Endothelial cell of umbilical vein (primary cell): ENCODE data around the gene MROH7.

Experiments
- CTCF ChIP-seq, 2 donors: IDR thresholded peaks; 1 replicate in 1 of 2; 2 replicates in 1 of 2; pipeline ENCODE4 v1.5.1; 2011; ENCODE audit warnings: low read length in 2 of 2, mild to moderate bottlenecking in 2 of 2, moderate library complexity in 2 of 2, control low read depth in 1 of 2, inconsistent platforms in 1 of 2, low read depth in 1 of 2; ENCODE audit not compliant: insufficient read depth in 1 of 2; ENCODE audit errors: extremely low read depth in 1 of 2
- EZH2 ChIP-seq: IDR thresholded peaks from 2 replicates; pipeline ENCODE4 v1.6.1; 2012; ENCODE audit warnings: borderline replicate concordance, low read depth, mild to moderate bottlenecking, moderate library complexity, low read length, inconsistent platforms; ENCODE audit not compliant: severe bottlenecking
- FOS ChIP-seq: IDR thresholded peaks from 2 replicates; pipeline ENCODE4 v1.6.1; 2011; ENCODE audit warnings: mild to moderate bottlenecking, low read length, moderate library complexity, borderline replicate concordance; ENCODE audit not compliant: insufficient read depth
- GATA2 ChIP-seq: IDR thresholded peaks from 2 replicates; pipeline ENCODE4 v1.7.0; 2011; ENCODE audit warnings: low read depth, mild to moderate bottlenecking, moderate library complexity, mixed read lengths, low read length; ENCODE audit not compliant: insufficient read length, insufficient read depth
- JUN ChIP-seq: IDR thresholded peaks from 2 replicates; pipeline ENCODE4 v1.6.1; 2011; ENCODE audit warnings: borderline replicate concordance, low read depth; ENCODE audit not compliant: insufficient read length, insufficient read depth
- MAX ChIP-seq: IDR thresholded peaks from 2 replicates; pipeline ENCODE4 v1.6.1; 2011; ENCODE audit not compliant: insufficient read depth, insufficient read length
- MYC ChIP-seq: IDR thresholded peaks from one replicate; pipeline ENCODE4 v1.6.1; 2011; ENCODE audit warnings: mild to moderate bottlenecking, low read depth, low read length
- POLR2A ChIP-seq: IDR thresholded peaks from 2 replicates; pipeline ENCODE4 v1.6.1; 2012; ENCODE audit warnings: low read depth, mild to moderate bottlenecking, control low read depth, low read length
- POLR2AphosphoS5 ChIP-seq: IDR thresholded peaks from 2 replicates; pipeline ENCODE4 v1.6.1; 2012; ENCODE audit warnings: low read depth, mild to moderate bottlenecking, control low read depth, low read length, moderate library complexity; ENCODE audit not compliant: insufficient read depth

DNA sequence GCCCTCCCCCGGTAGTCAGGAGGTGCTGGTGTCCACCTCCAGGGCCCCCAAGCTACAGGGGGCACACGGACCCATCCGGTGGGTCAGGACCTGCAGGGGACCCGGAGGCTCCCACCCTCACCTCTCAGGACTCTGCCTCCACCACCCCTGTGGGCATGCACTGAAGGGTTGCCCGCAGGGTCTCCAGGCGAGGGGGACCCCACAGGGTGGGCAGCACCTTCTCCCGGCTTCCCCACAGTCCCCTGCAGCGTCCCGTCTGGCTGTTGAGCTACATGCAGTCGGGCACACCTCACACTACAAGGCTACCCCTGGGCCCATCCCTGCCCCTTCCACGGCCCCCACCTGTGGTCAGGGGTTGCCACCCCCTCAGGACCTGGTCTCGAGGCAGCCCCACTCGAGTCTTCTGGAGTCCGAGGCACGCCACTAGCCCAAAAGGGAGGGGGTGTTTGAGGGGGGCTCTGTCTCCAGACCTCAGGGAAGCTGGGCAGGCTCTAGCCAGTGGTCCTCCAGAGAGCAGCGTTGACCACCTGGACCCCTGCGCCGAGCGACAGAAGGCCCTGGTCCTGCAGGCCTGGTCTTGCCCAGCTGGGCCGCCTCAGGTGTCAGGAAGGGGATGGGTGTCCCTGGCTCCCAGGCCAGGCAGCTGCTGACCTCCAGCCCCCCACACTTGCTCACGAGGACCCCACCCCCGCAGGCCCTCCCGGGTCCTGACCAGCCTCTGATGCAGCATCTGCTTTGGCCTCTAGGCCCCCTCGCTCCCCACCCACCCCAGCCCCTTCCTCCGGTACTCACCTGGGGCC, 113.1 kb downstream of the MROH7 start:
- TF ChIP-seq MAX (no peak), CTCF (IDR thresholded peaks at IDR 0.05; ENCODE audit: extremely low read depth in 1 of 2, insufficient read depth in 1 of 2, low read depth in 1 of 2, low read length in 2 of 2) (no peak), POLR2A (no peak), EZH2 (no peak), JUN (no peak), POLR2AphosphoS5 (no peak), GATA2 (no peak), MYC (no peak), FOS (no peak)
